Activated CD4-positive, CD25-positive, alpha-beta regulatory T cell treated with anti-CD3 and anti-CD28 coated beads, Interleukin-2, amount 50 U/mL, for 16 hours (primary cell): ENCODE results near the gene OR6B1.
"Not testable (repeated sequence)": the region's sequence is repeated elsewhere in the genome, so short reads cannot be mapped to it uniquely, and the experiment has no call there.

Experiments used
- DNase-seq: peaks from one replicate; pipeline ENCODE4 v3.0.0-alpha.2; 2020; ENCODE audit warnings: low read depth, low spot score

OR6B1 gene

DNA sequence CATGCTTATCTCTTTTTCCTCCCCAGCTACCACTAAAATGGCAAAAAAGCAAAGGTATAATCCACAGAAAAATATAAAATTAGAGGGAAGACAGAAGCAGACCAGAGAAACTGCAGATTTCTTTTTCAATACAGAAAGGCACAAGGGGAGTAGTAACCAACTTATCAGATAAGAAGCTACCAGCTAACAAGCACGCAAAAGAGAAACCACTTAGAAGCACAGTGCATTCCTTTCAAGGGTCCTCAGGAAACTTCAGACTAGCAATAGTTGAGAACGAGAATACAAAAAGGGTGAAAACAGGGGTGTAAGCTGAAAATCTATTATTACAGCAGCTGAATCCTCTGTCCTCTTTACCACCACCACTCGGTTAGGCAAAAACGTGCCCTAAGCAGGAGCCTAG lies 38.8 kb downstream of the OR6B1 start:
- DNase-seq = no peak

DNA sequence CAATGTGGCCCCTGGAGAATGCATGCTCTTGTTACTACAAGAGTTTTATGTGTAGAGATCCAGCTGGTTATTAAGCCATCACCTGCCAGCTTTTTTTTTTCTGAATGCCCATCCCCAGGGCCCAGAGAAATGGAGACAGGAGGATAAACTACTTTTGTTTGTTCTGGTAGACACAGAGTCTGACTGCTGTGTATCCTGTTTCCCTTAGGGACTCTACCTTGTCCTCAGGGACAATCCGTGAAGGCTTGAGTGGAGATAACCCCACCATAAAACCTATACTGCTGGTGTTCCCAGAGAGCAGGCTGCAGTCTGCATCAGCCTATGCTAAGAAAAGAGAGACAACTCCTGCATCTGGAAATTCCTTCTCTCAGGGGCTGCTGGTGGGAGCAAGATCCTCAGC lies 48.5 kb downstream of the OR6B1 start, which contains the start of gene OR2A5:
TSS of gene OR2A5 (plus strand) at position 301 of the 400 bp plus-strand sequence. CDS start 1,454 bp downstream, outside the sequence.
- no peak for DNase-seq

DNA sequence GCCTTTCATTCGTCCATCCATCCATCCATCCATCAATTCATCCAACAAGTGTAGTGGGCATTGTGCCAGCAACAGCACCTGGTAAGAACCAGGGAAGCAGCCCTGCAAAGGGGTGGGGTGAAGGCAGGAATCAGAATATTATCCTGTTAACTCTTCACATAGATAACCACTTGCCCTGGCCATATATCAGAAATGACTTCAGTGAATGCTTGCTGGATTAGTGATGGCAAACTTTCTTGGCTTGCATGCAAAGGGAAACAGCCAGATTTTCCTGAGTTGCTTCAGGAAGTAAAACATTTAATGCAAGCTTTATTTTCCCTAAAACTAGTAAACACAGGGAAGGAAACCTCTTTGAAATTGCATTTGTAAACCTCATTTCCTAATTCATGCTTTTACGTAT lies 49.4 kb downstream of the OR6B1 start:
- no peak for DNase-seq

DNA sequence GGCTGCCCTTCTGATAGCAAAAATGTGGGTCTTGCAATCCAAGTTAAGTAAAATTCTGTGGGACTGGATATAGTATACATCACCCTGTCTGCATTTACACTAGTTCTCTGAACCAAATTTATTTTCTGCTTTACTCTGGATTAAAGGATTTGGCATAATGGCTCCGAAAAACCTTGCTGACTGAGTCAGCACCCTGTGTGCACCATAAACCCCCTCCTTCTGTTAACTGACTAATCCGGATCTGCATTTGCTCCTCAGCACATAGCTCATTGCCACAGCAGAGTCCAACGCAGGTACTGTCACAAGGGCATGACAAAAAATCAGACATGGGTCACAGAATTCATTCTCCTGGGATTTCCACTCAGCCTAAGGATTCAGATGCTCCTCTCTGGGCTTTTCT lies 50.0 kb downstream of the OR6B1 start:
- DNase-seq = no peak

DNA sequence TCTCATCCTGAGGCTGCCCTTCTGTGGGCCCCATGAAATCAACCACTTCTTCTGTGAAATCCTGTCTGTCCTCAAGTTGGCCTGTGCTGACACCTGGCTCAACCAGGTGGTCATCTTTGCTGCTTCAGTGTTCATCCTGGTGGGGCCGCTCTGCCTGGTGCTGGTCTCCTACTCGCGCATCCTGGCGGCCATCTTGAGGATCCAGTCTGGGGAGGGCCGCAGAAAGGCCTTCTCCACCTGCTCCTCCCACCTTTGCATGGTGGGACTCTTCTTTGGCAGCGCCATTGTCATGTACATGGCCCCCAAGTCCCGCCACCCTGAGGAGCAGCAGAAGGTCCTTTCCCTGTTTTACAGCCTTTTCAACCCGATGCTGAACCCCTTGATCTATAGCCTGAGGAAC lies 50.8 kb downstream of the OR6B1 start:
- not testable (repeated sequence) for DNase-seq

DNA sequence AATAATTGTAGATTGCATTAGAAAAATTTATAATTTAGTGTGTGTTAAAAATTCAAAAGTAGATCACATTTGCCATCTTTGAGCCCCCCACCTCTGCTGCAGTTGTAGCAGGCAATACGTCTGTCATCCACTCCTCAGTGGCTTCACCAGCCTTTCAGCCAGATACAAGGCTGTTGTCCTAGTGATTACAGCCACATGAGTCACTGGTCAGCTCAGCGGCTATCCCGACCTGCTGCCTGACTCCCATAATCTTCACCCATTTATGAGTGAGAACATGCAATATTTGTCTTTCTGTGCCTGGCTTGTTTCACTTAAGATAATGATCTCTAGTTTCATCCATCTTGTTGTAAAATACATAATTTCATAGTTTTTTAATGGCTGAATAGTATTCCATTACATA lies 57.8 kb downstream of the OR6B1 start:
- DNase-seq = no peak
